Gastrocnemius medialis (tissue), 4 donors: ENCODE measurements around the gene BCAN. TPM values are rescaled to one million over a fixed set of nuclear protein-coding genes. Genes with fewer than 3 reads are reported as not detected.

Experiments
- ATAC-seq, 2 donors: fragments of 150-250 bp; one replicate each; pipeline ENCODE4 v1.9.1; 2016
- DNase-seq, 2 donors: peaks; one replicate each; pipeline ENCODE4 v3.0.0-alpha.2; 2019
- H3K27ac ChIP-seq, 4 donors: fragments of 200-600 bp; sonication (generic); 1 replicate in 1 of 4; 2 replicates in 3 of 4; pipeline ENCODE4 v1.5.1; 2016 to 2018; ENCODE audit warnings: mild to moderate bottlenecking in 2 of 4, moderate library complexity in 1 of 4
- H3K27me3 ChIP-seq, 3 donors: fragments of 200-600 bp; sonication (generic) in 2 of 3; 1 replicate in 1 of 3; 2 replicates in 2 of 3; pipeline versions ENCODE4 v1.5.1 to v1.6.0; 2016 to 2019; ENCODE audit warnings: mild to moderate bottlenecking in 1 of 3, moderate library complexity in 1 of 3
- H3K36me3 ChIP-seq, 2 donors: fragments of 200-600 bp; sonication (generic) in 1 of 2; one replicate each; pipeline ENCODE4 v1.5.1; 2017 to 2018
- H3K4me1 ChIP-seq, 2 donors: fragments of 200-600 bp; sonication (generic) in 1 of 2; one replicate each; pipeline ENCODE4 v1.5.1; 2016 to 2017; ENCODE audit warnings: mild to moderate bottlenecking in 2 of 2
- H3K4me3 ChIP-seq, 4 donors: fragments of 200-600 bp; sonication (generic) in 3 of 4; 1 replicate in 1 of 4; 2 replicates in 3 of 4; pipeline ENCODE4 v1.5.1; 2016 to 2019; ENCODE audit warnings: mild to moderate bottlenecking in 2 of 4
- H3K9me3 ChIP-seq, 3 donors: fragments of 200-600 bp; sonication (generic) in 2 of 3; 1 replicate in 1 of 3; 2 replicates in 2 of 3; pipeline ENCODE4 v1.5.1; 2016 to 2019
- POLR2A ChIP-seq, 2 donors: fragments of 450-650 bp; IDR thresholded peaks; one replicate each; pipeline ENCODE4 v1.6.1; 2017; ENCODE audit warnings: antibody characterized with exemption in 2 of 2, mild to moderate bottlenecking in 2 of 2, moderate library complexity in 2 of 2
- in situ Hi-C, 4 donors: fragments of 200-750 bp; cut with MboI; loops; one replicate each; pipeline versions ENCODE4 v1.15.0 to v1.8.0; 2017; ENCODE audit warnings: low sequenced_read_pairs in 4 of 4
- intact Hi-C: fragments of 100-400 bp; cut with DNase I; formaldehyde crosslinking; loops from one replicate; pipeline ENCODE4 v1.15.1; 2023; ENCODE audit warnings: low total_unique reads
- total RNA-seq, 4 donors: library from RNA; depleted of rRNA; stranded (reverse); fragments of >200 nt; gene quantifications; one replicate each; pipeline versions ENCODE4 v1.1.0 to v1.2.3, GENCODE V29; 2016
- TF ChIP-seq, protein P1 (sequence below), 5 experiments: fragments of 450-650 bp in 3 of 5; fragments of 200-600 bp in 2 of 5; sonication (generic) in 2 of 5; IDR thresholded peaks in 4 of 5; conservative IDR thresholded peaks in 1 of 5; 1 replicate in 4 of 5; 2 replicates in 1 of 5; pipeline ENCODE4 v1.5.1; 2016 to 2019; ENCODE audit warnings: antibody characterized with exemption in 5 of 5, mild to moderate bottlenecking in 3 of 5, moderate library complexity in 3 of 5

BCAN gene
- total RNA-seq, 4 donors from 2014 or later: 0.26 to 0.29 TPM; not detected in 2

GRCh38 chr1:156707417-156708217 is 65.7 kb downstream of the BCAN start:
- Histone ChIP-seq H3K4me3 (no peak overlapping the region), H3K4me1 (peaks cover 28% of the 10 kb centered on the region in 2 donors), H3K27me3 (peaks cover 32 to 35% (median 33%) of the 10 kb centered on the region in 3 donors), H3K36me3 (no peaks in the 10 kb centered on the region), H3K9me3 (no peaks in the 10 kb centered on the region), H3K27ac (no peak overlapping the region)
- DNase-seq (no peak), ATAC-seq (no peak)
- intact Hi-C loops (no loop called here), in situ Hi-C loops (loop anchor here in 1 of 4 donors (25.0 kb wide), 1 partner anchor 155 kb away; the partner anchor contains the start of genes INSRR and NTRK1)
- no peak for TF ChIP-seq POLR2A (IDR thresholded peaks at IDR 0.05)
- TF ChIP-seq, protein P1, sequence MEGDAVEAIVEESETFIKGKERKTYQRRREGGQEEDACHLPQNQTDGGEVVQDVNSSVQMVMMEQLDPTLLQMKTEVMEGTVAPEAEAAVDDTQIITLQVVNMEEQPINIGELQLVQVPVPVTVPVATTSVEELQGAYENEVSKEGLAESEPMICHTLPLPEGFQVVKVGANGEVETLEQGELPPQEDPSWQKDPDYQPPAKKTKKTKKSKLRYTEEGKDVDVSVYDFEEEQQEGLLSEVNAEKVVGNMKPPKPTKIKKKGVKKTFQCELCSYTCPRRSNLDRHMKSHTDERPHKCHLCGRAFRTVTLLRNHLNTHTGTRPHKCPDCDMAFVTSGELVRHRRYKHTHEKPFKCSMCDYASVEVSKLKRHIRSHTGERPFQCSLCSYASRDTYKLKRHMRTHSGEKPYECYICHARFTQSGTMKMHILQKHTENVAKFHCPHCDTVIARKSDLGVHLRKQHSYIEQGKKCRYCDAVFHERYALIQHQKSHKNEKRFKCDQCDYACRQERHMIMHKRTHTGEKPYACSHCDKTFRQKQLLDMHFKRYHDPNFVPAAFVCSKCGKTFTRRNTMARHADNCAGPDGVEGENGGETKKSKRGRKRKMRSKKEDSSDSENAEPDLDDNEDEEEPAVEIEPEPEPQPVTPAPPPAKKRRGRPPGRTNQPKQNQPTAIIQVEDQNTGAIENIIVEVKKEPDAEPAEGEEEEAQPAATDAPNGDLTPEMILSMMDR (IDR thresholded peaks at IDR 0.05 in 4 of 5, conservative IDR thresholded peaks at IDR 0.05 in 1 of 5): no peak

DNA sequence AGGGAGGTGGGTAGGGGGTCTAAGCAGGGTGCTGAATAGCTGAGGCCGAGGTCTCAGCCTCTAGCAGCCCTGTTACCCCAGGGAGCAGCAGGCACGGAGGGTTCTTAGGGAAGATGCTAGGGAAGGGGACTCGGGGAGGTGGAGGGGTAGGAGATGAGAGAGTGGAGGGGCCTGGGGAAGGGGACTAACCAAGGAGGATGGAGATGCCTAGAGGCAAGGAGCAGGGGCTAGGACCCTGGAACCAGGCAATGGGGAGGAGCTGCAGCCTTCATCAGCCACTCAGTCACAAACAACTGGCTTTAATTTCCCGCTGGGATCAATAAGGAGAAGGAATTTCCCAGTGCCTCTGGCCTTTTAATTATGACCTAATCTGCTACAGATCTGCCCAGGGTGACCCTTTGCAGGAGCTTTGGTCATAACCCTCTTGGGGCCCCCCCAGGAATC is 66.3 kb downstream of the BCAN start:
- in situ Hi-C loops (loop anchor here in 1 of 4 donors (25.0 kb wide), 1 partner anchor 154 kb away; the partner anchor contains the start of genes INSRR and NTRK1), intact Hi-C loops (no loop called here)
- H3K27me3 ChIP-seq: peaks cover 27 to 33% (median 29%) of the 10 kb centered on the region in 3 donors

DNA sequence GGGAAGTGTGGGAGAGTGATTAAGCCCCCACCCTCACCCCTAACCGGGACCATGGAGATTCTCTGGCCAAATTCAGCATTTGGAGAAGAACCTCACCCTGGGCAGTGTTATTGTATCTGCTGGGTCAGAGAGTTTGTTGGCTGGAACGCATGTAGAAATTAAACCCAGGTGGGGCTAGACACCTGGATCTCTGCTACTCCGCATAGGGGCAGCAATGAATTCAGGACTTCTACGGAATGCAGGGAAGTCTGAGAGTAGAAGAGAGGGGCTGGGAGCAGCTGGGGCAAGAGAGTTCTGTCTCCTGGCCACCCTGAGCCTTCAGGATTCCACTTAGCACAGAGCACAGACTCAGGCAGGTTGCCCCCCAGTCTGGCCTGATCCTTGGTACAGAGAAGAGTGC is 67.1 kb downstream of the BCAN start:
- in situ Hi-C loops: loop anchor here in 1 of 4 donors (25.0 kb wide), 1 partner anchor 153 kb away; the partner anchor contains the start of genes INSRR and NTRK1
- peaks cover 25 to 28% of the 10 kb centered on the region in 2 donors for H3K4me1 ChIP-seq
- intact Hi-C loops: no loop called here

More for the DNA sequence above, 66.3 kb downstream of the BCAN start:
- no peaks in the 10 kb centered on the region for H3K9me3 ChIP-seq
- H3K36me3 ChIP-seq: no peaks in the 10 kb centered on the region
- no peak for ATAC-seq
- H3K4me1 ChIP-seq: peaks cover 28% of the 10 kb centered on the region in 2 donors
- H3K4me3 ChIP-seq: no peak overlapping the region
- H3K27ac ChIP-seq: no peak overlapping the region
- TF ChIP-seq, protein P1 (IDR thresholded peaks at IDR 0.05 in 4 of 5, conservative IDR thresholded peaks at IDR 0.05 in 1 of 5): no peak
- no peak for DNase-seq

More for the DNA sequence above, 67.1 kb downstream of the BCAN start:
- Histone ChIP-seq H3K27me3 (peaks cover 19 to 26% (median 21%) of the 10 kb centered on the region in 3 donors), H3K36me3 (no peaks in the 10 kb centered on the region), H3K4me3 (no peak overlapping the region), H3K27ac (no peak overlapping the region), H3K9me3 (no peaks in the 10 kb centered on the region)
- DNase-seq (no peak), ATAC-seq (no peak)
- TF ChIP-seq, protein P1 (IDR thresholded peaks at IDR 0.05 in 4 of 5, conservative IDR thresholded peaks at IDR 0.05 in 1 of 5): no peak
- TF ChIP-seq POLR2A (IDR thresholded peaks at IDR 0.05): no peak

Other genes with a start within 250 kb of the BCAN start
- gene MEF2D, start 141.3 kb upstream of the BCAN start, total RNA-seq: 100 to 1,000 TPM; 129 to 260 (median 168) TPM
- gene IQGAP3, start 69.6 kb upstream of the BCAN start, total RNA-seq: under 1 TPM in 2 of 4 donors, not detected in 2; 0.20 to 0.55 TPM
- 1 to 10 TPM in 1 of 4 donors, not detected in 3; 3.6 TPM for gene TTC24, start 62.4 kb upstream of the BCAN start, total RNA-seq
- 10 to 100 TPM; 34.4 to 66.7 (median 46.0) TPM for gene NAXE, start 50.3 kb upstream of the BCAN start, total RNA-seq
- gene GPATCH4, start 40.6 kb upstream of the BCAN start, total RNA-seq: 100 to 1,000 TPM in 1 of 4 donors, 10 to 100 TPM in 3; 35.6 to 103 (median 47.6) TPM
- 1 to 10 TPM in 3 of 4 donors, under 1 TPM in 1; 0.53 to 6.0 (median 3.0) TPM for gene HAPLN2, start 22.7 kb upstream of the BCAN start, total RNA-seq
- gene NES, start 35.3 kb downstream of the BCAN start, total RNA-seq: 10 to 100 TPM; 13.7 to 60.9 (median 26.4) TPM
- gene CRABP2, start 63.5 kb downstream of the BCAN start, total RNA-seq: 1 to 10 TPM in 1 of 4 donors, under 1 TPM in 1, not detected in 2; 0.98 to 1.3 TPM
- 10 to 100 TPM; 12.9 to 28.0 (median 17.6) TPM for gene METTL25B, start 86.4 kb downstream of the BCAN start, total RNA-seq
- 10 to 100 TPM in 3 of 4 donors, 1 to 10 TPM in 1; 9.5 to 16.4 (median 15.1) TPM for gene ISG20L2, start 86.6 kb downstream of the BCAN start, total RNA-seq
- gene MRPL24, start 99.0 kb downstream of the BCAN start, total RNA-seq: 100 to 1,000 TPM in 3 of 4 donors, 10 to 100 TPM in 1; 54.9 to 121 (median 102) TPM
- gene HDGF, start 109.6 kb downstream of the BCAN start, total RNA-seq: 100 to 1,000 TPM; 154 to 281 (median 240) TPM
- 10 to 100 TPM; 42.8 to 62.3 (median 46.5) TPM for gene PRCC, start 125.4 kb downstream of the BCAN start, total RNA-seq
- 1 to 10 TPM in 1 of 4 donors, under 1 TPM in 1, not detected in 2; 0.82 to 1.1 TPM for gene SH2D2A, start 174.7 kb downstream of the BCAN start, total RNA-seq
- gene INSRR, start 217.0 kb downstream of the BCAN start, total RNA-seq: not detected
- gene NTRK1, start 218.7 kb downstream of the BCAN start, total RNA-seq: under 1 TPM in 2 of 4 donors, not detected in 2; 0.13 to 0.22 TPM